ENCODE results near the gene TEX12.
A peak's percentile ranks its signal among the peaks of the same experiment; 100 is the strongest.

DNA sequence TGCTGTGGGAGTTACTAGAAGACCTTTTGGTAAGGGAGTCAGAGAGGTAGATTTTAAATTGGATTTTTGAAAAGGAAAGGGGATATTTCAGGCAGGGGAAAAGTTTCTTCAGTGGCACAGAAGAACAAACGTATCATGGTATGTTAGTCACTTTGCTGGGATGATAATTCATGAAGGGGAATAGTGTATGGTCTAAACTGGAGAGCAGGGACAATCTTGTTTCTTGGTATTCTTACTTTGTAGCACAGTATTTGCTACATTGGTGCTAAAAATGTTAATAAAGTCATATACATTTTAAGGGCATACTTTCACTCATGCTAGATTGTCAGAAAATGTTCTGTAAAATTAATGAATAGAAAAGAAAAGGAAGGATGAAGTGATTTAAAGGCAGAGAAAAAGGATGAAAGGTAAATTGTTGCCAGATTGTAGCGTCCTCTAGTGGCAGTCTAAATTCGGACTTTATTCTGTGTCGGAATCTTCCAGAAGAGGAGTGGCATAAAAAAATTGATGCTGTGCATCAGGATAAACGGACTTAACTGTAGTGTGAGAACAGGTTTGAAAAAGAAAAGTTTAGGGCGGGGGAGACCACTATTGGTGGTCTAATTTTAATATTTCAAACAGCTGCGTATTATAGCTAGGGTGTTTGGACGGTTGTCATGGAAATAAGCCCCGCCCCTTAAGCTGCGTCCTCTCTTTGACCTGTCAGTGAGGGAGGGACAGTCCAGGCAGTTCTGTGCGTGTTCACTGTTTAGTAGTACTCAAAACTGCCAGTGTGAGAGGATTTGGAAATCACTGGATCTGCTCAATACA is 7.8 kb downstream of the TEX12 start, which contains the start of gene BCO2:
- TF ChIP-seq, protein P1, sequence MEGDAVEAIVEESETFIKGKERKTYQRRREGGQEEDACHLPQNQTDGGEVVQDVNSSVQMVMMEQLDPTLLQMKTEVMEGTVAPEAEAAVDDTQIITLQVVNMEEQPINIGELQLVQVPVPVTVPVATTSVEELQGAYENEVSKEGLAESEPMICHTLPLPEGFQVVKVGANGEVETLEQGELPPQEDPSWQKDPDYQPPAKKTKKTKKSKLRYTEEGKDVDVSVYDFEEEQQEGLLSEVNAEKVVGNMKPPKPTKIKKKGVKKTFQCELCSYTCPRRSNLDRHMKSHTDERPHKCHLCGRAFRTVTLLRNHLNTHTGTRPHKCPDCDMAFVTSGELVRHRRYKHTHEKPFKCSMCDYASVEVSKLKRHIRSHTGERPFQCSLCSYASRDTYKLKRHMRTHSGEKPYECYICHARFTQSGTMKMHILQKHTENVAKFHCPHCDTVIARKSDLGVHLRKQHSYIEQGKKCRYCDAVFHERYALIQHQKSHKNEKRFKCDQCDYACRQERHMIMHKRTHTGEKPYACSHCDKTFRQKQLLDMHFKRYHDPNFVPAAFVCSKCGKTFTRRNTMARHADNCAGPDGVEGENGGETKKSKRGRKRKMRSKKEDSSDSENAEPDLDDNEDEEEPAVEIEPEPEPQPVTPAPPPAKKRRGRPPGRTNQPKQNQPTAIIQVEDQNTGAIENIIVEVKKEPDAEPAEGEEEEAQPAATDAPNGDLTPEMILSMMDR (IDR thresholded peaks at IDR 0.05; ENCODE audit: insufficient read depth, low read length, poor library complexity, severe bottlenecking), result peak; percentile 68
- TF ChIP-seq EZH2phosphoT487 (conservative IDR thresholded peaks at IDR 0.05; ENCODE audit: low read length), result no peak

All from SU-DHL-6 (cell line).